Hippocampal formation (tissue), 2 donors: ENCODE results near the gene MFN2.
"Not testable (repeated sequence)": the region's sequence is repeated elsewhere in the genome, so short reads cannot be mapped to it uniquely, and the experiment has no call there.

ENCODE experiments used
- DNase-seq, 2 donors: peaks; one replicate each; lab custom pipeline; 2025; lab: John Stamatoyannopoulos, UW

Gene MFN2

GRCh38 chr1:12022036-12022435 lies 41.8 kb downstream of the MFN2 start:
- no peak for DNase-seq

- no peak for DNase-seq
Measured at GRCh38 chr1:12026586-12026985, 46.3 kb downstream of the MFN2 start.

GRCh38 chr1:12028248-12028647 lies 48.0 kb downstream of the MFN2 start:
- no peak for DNase-seq

- DNase-seq = no peak
Measured at GRCh38 chr1:12028957-12029511, 48.8 kb downstream of the MFN2 start.

DNA sequence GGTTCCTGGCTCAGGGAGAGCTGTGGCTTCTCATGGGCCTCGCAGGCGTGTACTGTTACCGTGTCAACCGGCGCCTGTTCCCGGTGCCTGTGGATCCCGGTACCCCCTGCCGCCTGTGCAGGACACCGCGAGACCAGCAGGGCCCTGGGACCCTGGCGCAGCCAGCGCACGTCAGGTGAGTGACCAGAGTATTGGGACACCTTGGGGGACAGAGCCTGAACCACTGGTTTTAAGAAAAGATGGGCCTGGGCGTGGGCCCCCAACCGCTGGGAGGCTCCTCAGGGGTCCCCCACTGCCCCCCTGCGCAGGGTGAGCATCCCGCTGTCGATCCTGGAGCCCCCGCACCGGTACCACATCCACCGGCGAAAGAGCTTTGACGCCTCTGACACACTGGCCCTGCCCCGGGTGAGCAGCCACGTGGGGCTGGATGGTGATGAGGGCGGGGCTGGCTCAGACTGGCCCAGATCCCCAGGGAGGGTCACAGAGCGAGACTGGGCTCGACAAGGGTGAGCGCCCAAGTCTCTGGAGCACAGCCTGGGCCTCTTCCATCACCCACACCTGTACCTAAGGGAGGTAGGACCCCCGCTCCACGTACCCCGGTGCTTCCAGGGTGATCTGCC lies 49.6 kb downstream of the MFN2 start:
- no peak for DNase-seq

DNA sequence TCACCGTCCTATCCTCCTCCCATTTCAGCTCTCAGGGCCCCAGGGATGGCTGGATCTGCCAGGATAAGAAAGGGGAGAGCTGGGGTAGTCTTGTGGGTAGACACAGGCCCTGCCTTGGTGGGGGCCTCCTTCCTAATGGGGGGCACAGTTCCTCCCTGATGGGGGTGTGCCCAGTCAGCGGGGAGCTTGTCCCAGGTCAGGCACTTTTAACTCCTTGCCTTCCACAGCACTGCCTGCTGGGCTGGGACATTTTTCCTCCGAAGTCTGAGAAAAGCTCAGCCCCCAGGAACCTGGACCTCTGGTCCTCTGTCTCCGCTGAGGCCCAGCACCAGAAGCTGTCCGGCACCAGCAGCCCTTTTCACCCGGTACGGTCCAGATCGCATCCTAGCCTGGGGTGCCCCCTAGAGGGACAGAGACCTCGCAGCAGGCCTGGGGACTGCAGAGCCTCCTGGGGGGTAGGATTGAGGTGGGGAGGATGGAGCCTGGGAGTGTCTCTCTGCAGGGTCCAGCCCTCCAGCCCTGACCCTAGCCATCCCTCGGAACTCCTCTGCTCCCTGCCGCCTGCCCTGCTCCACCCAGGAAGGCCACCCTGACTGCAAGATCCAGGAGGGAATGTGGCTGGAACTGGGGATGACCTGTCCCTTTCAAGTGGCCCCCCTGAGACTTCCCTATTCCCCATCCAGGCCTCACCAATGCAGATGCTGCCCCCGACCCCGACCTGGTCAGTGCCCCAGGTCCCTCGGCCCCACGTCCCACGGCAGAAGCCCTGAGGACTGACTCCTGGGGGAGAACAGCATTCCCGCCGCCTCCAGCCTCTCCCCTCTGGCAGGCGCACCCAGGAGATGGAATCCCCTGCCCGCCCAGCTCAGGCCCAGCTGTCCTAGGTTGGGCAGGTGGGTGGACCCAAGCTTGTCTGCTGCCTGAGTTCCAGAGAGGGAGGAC lies 51.1 kb downstream of the MFN2 start:
- no peak for DNase-seq

GRCh38 chr1:12032161-12032621 lies 51.9 kb downstream of the MFN2 start:
- no peak for DNase-seq

GRCh38 chr1:12033441-12033840 lies 53.2 kb downstream of the MFN2 start:
- DNase-seq = not testable (repeated sequence)

DNA sequence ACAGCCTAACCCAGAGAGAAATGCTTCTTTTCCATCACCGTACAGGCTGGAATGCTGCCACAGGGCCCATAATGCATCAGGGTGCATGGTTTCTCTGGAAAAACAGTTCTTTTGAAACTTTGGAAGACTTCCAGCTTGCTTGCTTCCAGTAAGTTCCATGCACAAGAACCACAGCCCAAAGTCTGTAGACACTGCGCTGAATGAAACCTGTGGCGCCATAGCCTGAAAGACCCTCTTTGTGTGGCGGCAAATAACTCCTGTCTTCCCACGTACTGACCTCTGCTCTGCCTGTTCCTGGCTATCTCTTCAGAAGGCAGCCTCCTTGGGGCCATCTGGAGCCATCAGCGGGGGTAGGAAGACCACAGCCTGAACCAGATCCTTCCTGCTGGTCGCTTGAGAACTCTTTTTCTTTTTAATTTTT lies 54.1 kb downstream of the MFN2 start:
- no peak for DNase-seq

DNA sequence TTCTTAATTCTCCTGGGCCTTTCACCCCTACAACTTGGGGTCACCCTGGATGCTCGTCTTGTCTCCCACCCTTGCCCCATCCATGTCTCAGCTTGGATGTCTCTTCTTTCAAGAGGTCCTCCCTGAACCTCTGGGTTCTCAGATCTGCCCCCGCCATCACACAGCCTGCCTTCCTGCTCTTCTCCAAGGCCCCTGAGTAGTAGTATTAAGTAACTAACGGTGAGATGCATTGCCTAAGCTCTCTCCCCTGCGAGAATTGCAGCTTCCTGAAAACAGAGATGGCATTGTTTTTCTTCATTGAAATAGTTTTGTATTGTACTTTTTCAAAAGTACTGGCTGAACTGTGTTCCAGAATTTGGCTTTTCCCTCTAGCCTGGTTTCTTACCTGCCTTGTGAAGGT lies 55.1 kb downstream of the MFN2 start:
- DNase-seq = no peak

- no peak for DNase-seq
Measured at GRCh38 chr1:12037486-12038355, 57.5 kb downstream of the MFN2 start.

GRCh38 chr1:12038356-12039163 lies 58.3 kb downstream of the MFN2 start:
- DNase-seq = no peak

DNA sequence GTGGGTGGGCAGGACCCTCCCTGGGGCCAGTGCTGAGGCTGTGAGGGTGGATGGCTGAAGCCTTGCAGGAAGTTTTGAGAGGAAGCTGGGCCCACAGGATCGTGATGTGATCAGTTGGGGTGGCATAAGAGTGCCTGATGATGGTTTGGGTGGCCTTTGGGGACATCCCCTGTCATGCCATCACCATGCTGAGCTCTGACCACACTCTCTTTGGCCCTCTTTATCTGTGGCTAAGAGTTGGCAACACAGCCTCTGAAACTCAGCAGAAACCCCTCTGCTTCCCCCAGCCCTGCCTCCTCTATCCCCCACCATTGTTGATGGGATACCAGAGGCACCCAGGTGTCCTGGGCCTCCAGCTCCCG lies 58.9 kb downstream of the MFN2 start:
- no peak for DNase-seq

DNA sequence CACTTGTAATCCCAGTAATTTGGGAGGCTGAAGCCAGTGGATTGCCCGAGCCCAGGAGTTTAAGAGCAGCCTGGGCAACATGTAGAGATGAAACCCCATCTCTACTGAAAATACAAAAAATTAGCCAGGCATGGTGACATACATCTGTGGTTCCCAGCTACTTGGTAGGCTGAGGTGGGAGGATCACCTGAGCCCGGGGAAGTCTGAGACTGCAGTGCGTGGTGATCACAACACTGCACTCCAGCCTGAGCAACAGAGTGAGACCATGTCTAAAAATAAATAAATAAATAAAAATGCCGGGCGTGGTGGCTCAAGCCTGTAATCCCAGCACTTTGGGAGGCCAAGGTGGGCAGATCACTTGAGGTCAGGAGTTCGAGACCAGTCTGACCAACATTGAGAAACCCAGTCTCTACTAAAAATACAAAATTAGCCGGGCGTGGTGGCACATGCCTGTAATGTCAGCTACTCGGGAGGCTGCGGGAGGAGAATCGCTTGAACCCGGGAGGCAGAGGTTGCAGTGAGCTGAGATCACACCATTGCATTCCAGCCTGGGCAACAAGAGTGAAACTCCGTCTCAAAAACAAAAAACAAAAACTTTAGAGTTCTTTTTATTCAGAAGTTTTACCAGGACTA lies 59.7 kb downstream of the MFN2 start:
- not testable (repeated sequence) for DNase-seq

- no peak for DNase-seq
Measured at GRCh38 chr1:12040457-12041051, 60.3 kb downstream of the MFN2 start.

DNA sequence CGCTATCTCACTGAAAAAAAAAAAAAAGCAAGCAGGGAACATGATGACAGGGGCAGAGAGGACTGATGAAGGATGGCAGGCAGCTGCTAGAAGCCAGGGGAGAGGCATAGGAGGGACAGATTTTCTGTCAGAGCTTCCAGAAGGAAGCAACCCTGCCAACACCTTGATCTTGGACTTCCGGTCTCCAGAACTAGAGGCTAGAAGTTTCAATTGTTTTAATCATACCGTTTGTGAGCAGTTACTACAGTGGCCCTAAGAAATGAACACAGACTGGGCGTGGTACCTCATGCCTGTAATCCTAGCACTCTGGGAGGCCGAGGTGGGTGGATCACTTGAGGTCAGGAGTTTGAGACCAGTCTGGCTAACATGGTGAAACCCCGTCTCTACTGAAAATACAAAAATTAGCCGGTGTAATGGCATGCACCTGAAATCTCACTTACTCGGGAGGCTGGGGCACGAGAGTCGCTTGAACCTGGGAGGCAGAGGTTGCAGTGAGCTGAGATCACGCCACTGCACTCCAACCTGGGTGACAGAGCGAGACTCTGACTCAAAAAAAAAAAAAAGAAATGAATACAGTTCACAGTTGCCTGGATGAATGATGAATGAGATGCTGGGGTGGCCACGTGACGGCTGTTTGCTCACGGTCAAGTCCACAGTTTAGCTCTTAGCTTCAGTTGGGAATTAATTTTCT lies 64.1 kb downstream of the MFN2 start:
- not testable (repeated sequence) for DNase-seq

DNA sequence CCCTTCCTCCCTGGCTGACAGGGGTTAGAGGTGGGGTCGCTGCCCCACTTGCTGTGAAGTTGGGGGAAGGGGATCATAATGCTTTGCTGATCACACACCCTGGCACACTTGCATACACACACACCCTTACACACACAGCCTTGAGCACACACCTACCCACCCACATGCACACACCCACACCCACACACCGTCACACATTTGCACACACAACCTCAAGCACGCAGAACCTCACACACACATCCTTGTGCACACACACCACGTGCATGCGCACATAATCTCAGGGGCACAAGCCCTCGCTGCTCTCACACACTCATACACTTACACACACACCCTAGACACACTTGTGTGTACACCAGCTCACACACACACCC lies 66.5 kb downstream of the MFN2 start:
- DNase-seq = no peak

GRCh38 chr1:12047120-12047876 lies 67.1 kb downstream of the MFN2 start:
- no peak for DNase-seq

- DNase-seq = peak in 1 of 2 donors; percentile 25
Measured at GRCh38 chr1:12048372-12048771, 68.1 kb downstream of the MFN2 start.
